ENCODE data around the gene CCDC88B.

The CCDC88B gene

DNA sequence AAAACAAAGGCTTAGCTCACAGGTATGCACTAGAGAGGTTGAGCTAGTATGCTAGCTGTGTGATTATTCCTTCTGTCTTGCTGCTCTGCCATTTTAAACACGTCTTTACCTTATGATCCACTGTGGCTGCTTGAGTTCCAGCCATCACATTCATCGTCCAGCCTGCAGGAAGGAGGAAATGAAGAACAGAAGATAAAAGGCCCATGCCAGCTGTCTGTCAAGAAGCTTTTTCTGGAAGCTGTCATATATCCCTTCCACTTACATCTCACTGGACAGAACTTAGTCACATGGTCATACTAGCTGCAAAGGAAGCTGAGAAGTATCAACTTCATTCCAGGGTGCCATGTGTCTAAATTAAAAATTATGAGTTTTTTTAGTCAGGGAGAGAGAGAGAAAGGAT, 12.6 kb upstream of the CCDC88B start:
- no peaks in the 10 kb centered on the region for H3K9me3 Mint-ChIP-seq
- TF ChIP-seq, protein P1, sequence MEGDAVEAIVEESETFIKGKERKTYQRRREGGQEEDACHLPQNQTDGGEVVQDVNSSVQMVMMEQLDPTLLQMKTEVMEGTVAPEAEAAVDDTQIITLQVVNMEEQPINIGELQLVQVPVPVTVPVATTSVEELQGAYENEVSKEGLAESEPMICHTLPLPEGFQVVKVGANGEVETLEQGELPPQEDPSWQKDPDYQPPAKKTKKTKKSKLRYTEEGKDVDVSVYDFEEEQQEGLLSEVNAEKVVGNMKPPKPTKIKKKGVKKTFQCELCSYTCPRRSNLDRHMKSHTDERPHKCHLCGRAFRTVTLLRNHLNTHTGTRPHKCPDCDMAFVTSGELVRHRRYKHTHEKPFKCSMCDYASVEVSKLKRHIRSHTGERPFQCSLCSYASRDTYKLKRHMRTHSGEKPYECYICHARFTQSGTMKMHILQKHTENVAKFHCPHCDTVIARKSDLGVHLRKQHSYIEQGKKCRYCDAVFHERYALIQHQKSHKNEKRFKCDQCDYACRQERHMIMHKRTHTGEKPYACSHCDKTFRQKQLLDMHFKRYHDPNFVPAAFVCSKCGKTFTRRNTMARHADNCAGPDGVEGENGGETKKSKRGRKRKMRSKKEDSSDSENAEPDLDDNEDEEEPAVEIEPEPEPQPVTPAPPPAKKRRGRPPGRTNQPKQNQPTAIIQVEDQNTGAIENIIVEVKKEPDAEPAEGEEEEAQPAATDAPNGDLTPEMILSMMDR (IDR thresholded peaks at IDR 0.05; ENCODE audit: unreplicated experiment in 3 of 3), result no peak
- no peaks in the 10 kb centered on the region for H3K36me3 Mint-ChIP-seq (ENCODE audit: low read depth)
- H3K4me1 Mint-ChIP-seq, result no peaks in the 10 kb centered on the region
- no peak overlapping the region for H3K4me3 Mint-ChIP-seq
- H3K27ac Mint-ChIP-seq, result no peak overlapping the region
- no peaks in the 10 kb centered on the region for H3K27me3 Mint-ChIP-seq (ENCODE audit: low read depth)

DNA sequence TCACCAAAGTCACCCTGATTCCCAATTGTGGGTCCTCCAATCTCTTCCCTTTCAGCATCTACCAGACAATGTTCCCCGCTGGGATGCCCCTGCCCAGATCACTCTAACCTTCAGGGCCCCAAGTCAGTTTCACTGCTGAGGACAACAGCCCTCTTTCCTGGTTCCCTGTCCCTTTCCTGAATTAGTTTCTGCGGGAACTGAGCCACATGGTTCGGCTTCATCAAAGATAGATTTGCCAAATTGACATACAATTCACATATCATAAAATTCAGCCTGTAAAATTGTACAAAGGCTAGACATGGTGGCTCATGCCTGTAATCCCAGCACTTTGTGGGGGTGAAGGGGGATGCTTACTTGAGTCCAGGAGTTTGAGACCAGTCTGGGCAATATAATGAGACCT, 12.0 kb upstream of the CCDC88B start:
- H3K4me3 Mint-ChIP-seq, result no peak overlapping the region
- no peaks in the 10 kb centered on the region for H3K4me1 Mint-ChIP-seq
- no peak overlapping the region for H3K27ac Mint-ChIP-seq
- TF ChIP-seq, protein P1 (IDR thresholded peaks at IDR 0.05; ENCODE audit: unreplicated experiment in 3 of 3), result no peak
- H3K36me3 Mint-ChIP-seq (ENCODE audit: low read depth), result no peaks in the 10 kb centered on the region
- H3K9me3 Mint-ChIP-seq, result no peaks in the 10 kb centered on the region
- no peaks in the 10 kb centered on the region for H3K27me3 Mint-ChIP-seq (ENCODE audit: low read depth)

DNA sequence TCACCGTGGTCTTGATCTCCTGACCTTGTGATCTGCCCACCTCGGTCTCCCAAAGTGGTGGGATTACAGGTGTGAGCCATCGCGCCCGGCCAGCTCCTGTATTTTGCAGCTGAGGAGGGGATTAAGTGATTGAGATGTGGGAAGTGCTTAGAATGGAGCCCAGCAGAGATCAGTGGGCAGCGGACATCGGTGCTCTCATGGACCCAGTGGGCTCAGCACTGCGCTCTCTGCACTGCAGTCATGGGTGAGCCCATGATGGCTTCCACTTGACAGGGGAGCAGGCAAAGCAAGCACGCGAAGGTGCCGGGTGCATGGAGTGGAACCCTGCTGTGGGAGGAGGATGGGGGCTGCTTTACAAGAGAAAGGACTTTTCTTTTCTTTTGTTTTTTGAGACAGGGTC, 9.1 kb upstream of the CCDC88B start:
- TF ChIP-seq, protein P1 (IDR thresholded peaks at IDR 0.05; ENCODE audit: unreplicated experiment in 3 of 3), result no peak
- Mint-ChIP-seq H3K36me3 (ENCODE audit: low read depth) (no peaks in the 10 kb centered on the region), H3K27ac (no peak overlapping the region), H3K4me3 (no peak overlapping the region), H3K27me3 (ENCODE audit: low read depth) (no peaks in the 10 kb centered on the region), H3K4me1 (peaks cover 5% of the 10 kb centered on the region), H3K9me3 (no peaks in the 10 kb centered on the region)

DNA sequence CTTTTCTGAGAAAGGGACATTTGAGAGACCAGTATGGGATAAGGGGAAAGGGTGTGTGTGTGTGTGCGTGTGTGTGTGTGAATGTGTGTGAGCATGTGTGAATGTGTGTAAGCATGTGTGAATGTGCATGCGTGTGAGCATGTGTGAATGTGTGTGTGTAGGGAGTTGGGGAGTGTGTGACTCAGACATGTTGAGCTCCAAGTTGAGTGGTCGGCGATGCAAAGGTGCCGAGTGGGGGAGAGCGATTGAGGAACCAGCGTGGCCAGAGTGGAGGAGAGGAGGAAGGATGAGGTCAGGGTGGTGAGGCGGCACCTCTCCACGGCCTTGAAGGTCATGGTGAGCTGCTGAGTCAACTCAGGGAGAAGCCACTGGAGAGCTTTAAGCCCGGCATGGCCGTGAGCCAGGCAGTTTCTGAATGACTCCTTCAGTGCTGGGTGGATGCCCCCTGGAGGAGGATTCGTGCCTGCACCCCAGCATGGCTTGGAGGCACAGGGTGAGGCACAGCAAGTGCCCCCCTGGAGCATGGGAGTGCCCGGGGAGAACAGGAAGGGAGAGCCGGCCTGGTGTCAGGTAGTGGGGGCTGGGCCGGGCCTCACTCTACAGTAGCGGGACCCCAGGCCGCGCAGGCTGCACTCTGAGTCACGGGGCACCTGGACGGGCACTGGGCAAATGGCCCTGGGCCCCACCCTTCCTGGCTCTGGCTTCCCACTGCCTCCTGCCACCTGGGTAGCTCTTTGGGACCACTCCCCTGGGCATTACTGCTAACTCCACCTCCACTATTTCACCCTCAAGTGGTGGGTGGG, 8.2 kb upstream of the CCDC88B start:
- Mint-ChIP-seq H3K4me3 (no peak overlapping the region), H3K27me3 (ENCODE audit: low read depth) (no peaks in the 10 kb centered on the region), H3K36me3 (ENCODE audit: low read depth) (no peaks in the 10 kb centered on the region), H3K4me1 (peaks cover 5% of the 10 kb centered on the region), H3K9me3 (no peaks in the 10 kb centered on the region), H3K27ac (no peak overlapping the region)
- TF ChIP-seq, protein P1 (IDR thresholded peaks at IDR 0.05; ENCODE audit: unreplicated experiment in 3 of 3), result peak; percentile 13 to 23 (median 20)

DNA sequence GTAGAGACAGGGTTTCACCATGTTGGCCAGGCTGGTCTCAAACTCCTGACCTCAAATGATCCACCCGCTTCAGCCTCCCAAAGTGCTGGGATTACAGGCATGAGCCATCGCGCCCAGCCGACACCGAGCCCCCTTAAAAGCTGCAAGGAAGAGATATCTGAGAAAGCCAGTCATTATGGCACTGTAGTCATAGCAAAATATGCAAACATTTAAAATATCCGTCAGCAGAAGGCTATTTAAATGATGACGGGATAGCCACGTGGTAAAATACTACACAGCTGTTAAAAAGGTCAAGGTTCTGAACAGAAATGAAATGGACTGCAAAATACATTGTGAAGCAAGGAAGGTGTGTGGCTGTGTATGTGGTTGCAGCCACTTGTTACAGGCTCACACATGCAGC, 6.4 kb upstream of the CCDC88B start:
- Mint-ChIP-seq H3K4me3 (no peak overlapping the region), H3K27ac (no peak overlapping the region), H3K27me3 (ENCODE audit: low read depth) (no peaks in the 10 kb centered on the region), H3K4me1 (peaks cover 5% of the 10 kb centered on the region), H3K36me3 (ENCODE audit: low read depth) (no peaks in the 10 kb centered on the region), H3K9me3 (no peaks in the 10 kb centered on the region)
- TF ChIP-seq, protein P1 (IDR thresholded peaks at IDR 0.05; ENCODE audit: unreplicated experiment in 3 of 3), result no peak
